Ectodermal cell (in vitro differentiated cells): ENCODE data around the gene METRNL.

Experiments used
- H3K27ac ChIP-seq: 2 replicates; pipeline ENCODE4 v1.7.0; 2013; ENCODE audit warnings: mild to moderate bottlenecking, low read depth, low read length; ENCODE audit not compliant: insufficient read depth, poor library complexity, severe bottlenecking
- H3K27me3 ChIP-seq: 2 replicates; pipeline ENCODE4 v1.7.0; 2013; ENCODE audit warnings: mild to moderate bottlenecking, low read length; ENCODE audit not compliant: insufficient read depth, control insufficient read depth, poor library complexity, severe bottlenecking
- H3K36me3 ChIP-seq: one replicate; pipeline ENCODE4 v1.7.0; 2013; ENCODE audit warnings: low read length; ENCODE audit not compliant: control insufficient read depth, insufficient read depth
- H3K4me1 ChIP-seq: one replicate; pipeline ENCODE4 v1.7.0; 2013; ENCODE audit warnings: low read length; ENCODE audit not compliant: control insufficient read depth, insufficient read depth
- H3K4me3 ChIP-seq: 2 replicates; pipeline ENCODE4 v1.7.0; 2013; ENCODE audit warnings: low read depth, low read length, control low read depth; ENCODE audit not compliant: insufficient read depth
- H3K9me3 ChIP-seq: 2 replicates; pipeline ENCODE4 v1.7.0; 2013; ENCODE audit warnings: mild to moderate bottlenecking, low read length, moderate library complexity; ENCODE audit not compliant: control insufficient read depth
- WGBS, 2 experiments: methylation state at CpG; one replicate each; pipeline ENCODE4 v1.1.7; 2013; ENCODE audit warnings: missing lambda C conversion rate in 2 of 2; 5-methylcytosine and 5-hydroxymethylcytosine counted together

Gene METRNL

GRCh38 chr17:83073389-83074063 lies 5.9 kb upstream of the METRNL start:
- Histone ChIP-seq H3K4me1 (peaks cover 13% of the 10 kb centered on the region), H3K4me3 (no peak overlapping the region), H3K36me3 (no peaks in the 10 kb centered on the region), H3K27ac (no peak overlapping the region), H3K9me3 (no peaks in the 10 kb centered on the region), H3K27me3 (peaks cover 37% of the 10 kb centered on the region)
- 91 to 93% methylated on average over 32 of the region's 32 CpGs for whole genome bisulfite sequencing, 2 experiments

- Histone ChIP-seq H3K4me3 (no peak overlapping the region), H3K9me3 (no peaks in the 10 kb centered on the region), H3K27me3 (peaks cover 45% of the 10 kb centered on the region), H3K4me1 (peaks cover 15% of the 10 kb centered on the region), H3K36me3 (no peaks in the 10 kb centered on the region), H3K27ac (no peak overlapping the region)
- 93 to 94% methylated on average over 45 of the region's 45 CpGs for WGBS, 2 experiments
Measured at GRCh38 chr17:83074486-83075223, 4.8 kb upstream of the METRNL start.

DNA sequence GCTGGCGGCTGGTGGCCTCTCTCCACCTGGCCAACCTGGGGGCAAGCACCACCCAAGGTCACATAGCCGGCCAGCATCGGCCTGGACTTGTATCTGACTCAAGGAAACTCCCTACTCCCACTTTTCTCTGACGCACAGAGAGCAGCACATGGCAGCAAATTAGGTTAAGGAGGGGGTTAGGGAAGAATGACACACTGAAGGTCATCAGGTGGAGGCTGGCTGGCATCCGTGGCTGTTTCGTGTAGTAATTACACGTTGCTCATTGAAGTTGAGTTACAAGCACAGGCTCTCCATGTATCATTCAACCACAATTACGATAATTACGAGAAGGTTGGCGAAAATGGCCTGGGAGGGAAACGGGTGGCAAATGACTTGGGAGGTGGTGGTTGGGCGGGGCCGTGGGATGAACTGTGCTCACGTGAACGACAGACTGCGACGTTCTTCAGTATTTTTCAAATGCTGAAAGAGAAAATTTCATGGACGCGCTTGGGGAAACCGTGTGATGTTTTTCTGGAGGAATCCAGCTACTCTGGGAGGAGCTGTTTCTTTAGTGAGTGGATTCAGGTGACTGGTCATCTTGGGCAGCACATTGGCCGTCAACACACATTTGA lies 4.0 kb upstream of the METRNL start:
- no peak overlapping the region for H3K27ac ChIP-seq
- H3K4me3 ChIP-seq: no peak overlapping the region
- peaks cover 51% of the 10 kb centered on the region for H3K27me3 ChIP-seq
- H3K4me1 ChIP-seq: peaks cover 8% of the 10 kb centered on the region
- H3K9me3 ChIP-seq: no peaks in the 10 kb centered on the region
- no peaks in the 10 kb centered on the region for H3K36me3 ChIP-seq
- WGBS, 2 experiments: 91 to 93% methylated on average over 21 of the region's 21 CpGs

GRCh38 chr17:83076938-83077337 lies 2.5 kb upstream of the METRNL start:
- Histone ChIP-seq H3K4me1 (peaks cover 8% of the 10 kb centered on the region), H3K27ac (no peak overlapping the region), H3K4me3 (no peak overlapping the region), H3K36me3 (no peaks in the 10 kb centered on the region), H3K9me3 (no peaks in the 10 kb centered on the region), H3K27me3 (peaks cover 67% of the 10 kb centered on the region)
- 78 to 79% methylated on average over 6 of the region's 6 CpGs for WGBS, 2 experiments

GRCh38 chr17:83077411-83077810 lies 2.0 kb upstream of the METRNL start:
- peaks cover 8% of the 10 kb centered on the region for H3K4me1 ChIP-seq
- no peak overlapping the region for H3K4me3 ChIP-seq
- H3K27ac ChIP-seq: no peak overlapping the region
- WGBS, 2 experiments: 84% methylated on average over 11 of the region's 11 CpGs
- no peaks in the 10 kb centered on the region for H3K36me3 ChIP-seq
- no peaks in the 10 kb centered on the region for H3K9me3 ChIP-seq
- H3K27me3 ChIP-seq: peaks cover 71% of the 10 kb centered on the region

DNA sequence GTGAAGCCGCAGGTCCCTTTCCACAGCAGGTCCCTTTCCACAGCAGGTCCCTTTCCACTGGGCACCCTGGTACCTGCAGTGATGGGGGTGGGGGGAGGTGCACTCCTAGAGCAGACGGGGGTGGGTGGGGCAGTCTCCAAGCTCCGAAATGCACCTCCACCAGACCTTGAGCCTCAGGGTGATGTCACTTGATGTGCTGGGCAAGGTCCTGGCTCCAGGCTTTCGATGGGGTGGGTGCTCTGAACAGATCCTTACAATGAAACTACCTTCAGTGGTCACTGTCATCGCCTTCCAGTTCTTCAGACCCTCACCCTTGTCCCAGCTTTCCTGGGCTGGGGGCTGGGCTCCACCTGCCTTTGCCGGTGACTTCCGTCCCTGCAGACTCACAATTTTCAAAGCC lies 1.5 kb upstream of the METRNL start:
- Histone ChIP-seq H3K27ac (no peak overlapping the region), H3K4me1 (peaks cover 13% of the 10 kb centered on the region), H3K27me3 (peaks cover 75% of the 10 kb centered on the region), H3K9me3 (no peaks in the 10 kb centered on the region), H3K36me3 (no peaks in the 10 kb centered on the region), H3K4me3 (no peak overlapping the region)
- WGBS, 2 experiments: 50 to 53% methylated on average over 6 to 7 of the region's 7 CpGs

- peak overlapping the region; percentile 51 for H3K4me3 ChIP-seq
- no peak overlapping the region for H3K27ac ChIP-seq
- no peaks in the 10 kb centered on the region for H3K9me3 ChIP-seq
- WGBS, 2 experiments: 1 to 2% methylated on average over 93 of the region's 93 CpGs
- no peaks in the 10 kb centered on the region for H3K36me3 ChIP-seq
- peaks cover 83% of the 10 kb centered on the region for H3K27me3 ChIP-seq
- peaks cover 14% of the 10 kb centered on the region for H3K4me1 ChIP-seq
Measured at GRCh38 chr17:83078378-83079351, 744 bp upstream of the METRNL start.

- no peak overlapping the region for H3K27ac ChIP-seq
- peaks cover 80% of the 10 kb centered on the region for H3K27me3 ChIP-seq
- 0 to 1% methylated on average over 122 to 126 of the region's 127 CpGs for WGBS, 2 experiments
Measured at GRCh38 chr17:83079766-83080578, 563 bp downstream of the METRNL start.

GRCh38 chr17:83080579-83080857 lies 1.1 kb downstream of the METRNL start:
- Histone ChIP-seq H3K9me3 (no peaks in the 10 kb centered on the region), H3K27ac (no peak overlapping the region), H3K4me3 (peak overlapping the region; percentile 49), H3K4me1 (peaks cover 14% of the 10 kb centered on the region), H3K36me3 (no peaks in the 10 kb centered on the region), H3K27me3 (peaks cover 74% of the 10 kb centered on the region)
- 0 to 1% methylated on average over 40 of the region's 44 CpGs for WGBS, 2 experiments

More at GRCh38 chr17:83079766-83080578, 563 bp downstream of the METRNL start:
- H3K36me3 ChIP-seq: no peaks in the 10 kb centered on the region
- H3K4me3 ChIP-seq: peak overlapping the region; percentile 49
- peaks cover 14% of the 10 kb centered on the region for H3K4me1 ChIP-seq
- H3K9me3 ChIP-seq: no peaks in the 10 kb centered on the region
